Measurements from ENCODE around the gene ZAR1L.

The ZAR1L gene

DNA sequence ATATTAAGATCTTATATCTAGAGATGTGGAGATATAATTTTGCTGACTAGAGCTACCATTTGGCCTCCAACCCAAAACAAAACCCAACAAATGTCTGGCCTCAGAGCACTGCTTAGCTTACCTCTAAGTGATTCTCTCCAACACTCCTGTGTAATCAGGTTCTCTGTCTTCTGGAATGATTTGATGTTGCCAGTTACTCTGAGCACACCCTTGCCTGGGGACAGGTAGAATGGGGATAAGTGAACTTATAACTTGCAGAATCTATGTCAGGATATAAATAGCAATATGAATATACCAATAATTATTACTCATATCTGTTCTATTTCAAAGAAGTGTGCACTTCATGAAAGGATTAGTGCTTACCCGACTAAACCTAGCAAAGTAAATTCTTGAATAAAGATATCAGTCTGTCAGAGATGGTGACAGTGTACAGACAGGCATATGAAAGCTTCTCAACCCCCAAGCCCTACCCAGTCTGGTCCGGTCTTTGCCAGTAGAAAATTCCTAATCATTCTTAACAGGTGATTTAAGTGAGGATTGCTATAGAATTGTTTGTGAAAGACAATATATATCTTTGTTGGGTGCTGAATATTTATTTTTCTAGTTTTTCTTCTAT lies 33.0 kb downstream of the ZAR1L start:
- TF ChIP-seq, protein P1, sequence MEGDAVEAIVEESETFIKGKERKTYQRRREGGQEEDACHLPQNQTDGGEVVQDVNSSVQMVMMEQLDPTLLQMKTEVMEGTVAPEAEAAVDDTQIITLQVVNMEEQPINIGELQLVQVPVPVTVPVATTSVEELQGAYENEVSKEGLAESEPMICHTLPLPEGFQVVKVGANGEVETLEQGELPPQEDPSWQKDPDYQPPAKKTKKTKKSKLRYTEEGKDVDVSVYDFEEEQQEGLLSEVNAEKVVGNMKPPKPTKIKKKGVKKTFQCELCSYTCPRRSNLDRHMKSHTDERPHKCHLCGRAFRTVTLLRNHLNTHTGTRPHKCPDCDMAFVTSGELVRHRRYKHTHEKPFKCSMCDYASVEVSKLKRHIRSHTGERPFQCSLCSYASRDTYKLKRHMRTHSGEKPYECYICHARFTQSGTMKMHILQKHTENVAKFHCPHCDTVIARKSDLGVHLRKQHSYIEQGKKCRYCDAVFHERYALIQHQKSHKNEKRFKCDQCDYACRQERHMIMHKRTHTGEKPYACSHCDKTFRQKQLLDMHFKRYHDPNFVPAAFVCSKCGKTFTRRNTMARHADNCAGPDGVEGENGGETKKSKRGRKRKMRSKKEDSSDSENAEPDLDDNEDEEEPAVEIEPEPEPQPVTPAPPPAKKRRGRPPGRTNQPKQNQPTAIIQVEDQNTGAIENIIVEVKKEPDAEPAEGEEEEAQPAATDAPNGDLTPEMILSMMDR (IDR thresholded peaks at IDR 0.05), result no peak
- H3K27ac ChIP-seq, result no peak overlapping the region
- H3K4me3 ChIP-seq, result no peak overlapping the region
- DNase-seq (ENCODE audit: low spot score), result no peak

DNA sequence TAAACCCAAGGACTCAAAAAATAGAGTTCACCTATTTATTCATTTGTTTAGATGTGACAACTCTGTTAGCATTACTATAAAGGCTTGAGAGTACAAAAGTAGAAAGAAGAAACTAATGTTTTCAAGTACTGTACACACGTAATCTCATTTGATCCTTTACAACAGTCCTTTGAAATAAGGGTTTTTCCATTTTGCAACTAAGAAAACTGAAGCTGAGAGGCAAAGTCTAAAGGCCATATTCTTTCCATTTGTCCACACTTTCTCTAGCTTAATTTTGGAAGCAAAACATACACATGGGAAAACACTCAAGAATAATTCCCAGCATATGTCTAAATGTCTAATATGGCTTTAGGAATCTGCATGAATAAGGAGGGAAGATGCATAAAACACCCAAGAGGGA lies 34.1 kb downstream of the ZAR1L start:
- Histone ChIP-seq H3K27ac (no peak overlapping the region), H3K4me3 (no peak overlapping the region)
- DNase-seq (ENCODE audit: low spot score), result no peak
- TF ChIP-seq, protein P1 (IDR thresholded peaks at IDR 0.05), result no peak

DNA sequence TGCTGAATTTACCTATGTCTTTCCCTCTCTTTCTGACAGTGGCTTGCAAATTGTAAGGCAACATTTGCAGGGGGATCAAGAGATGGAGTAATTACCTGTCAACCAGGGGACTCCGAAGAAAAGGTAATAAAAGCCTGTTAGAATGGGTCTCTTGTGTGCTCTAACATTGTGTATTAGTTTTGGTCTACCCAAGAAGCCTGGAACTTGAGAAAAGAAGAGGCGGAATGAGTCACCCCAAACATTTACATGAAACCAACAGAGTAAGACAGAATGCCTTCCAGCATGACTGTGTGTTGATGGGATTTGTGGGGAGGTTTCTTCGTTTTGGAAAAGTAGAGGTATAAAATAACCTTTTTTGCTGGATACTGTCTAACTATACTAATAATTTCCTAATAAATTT lies 36.7 kb downstream of the ZAR1L start:
- TF ChIP-seq, protein P1 (IDR thresholded peaks at IDR 0.05), result no peak
- H3K27ac ChIP-seq, result no peak overlapping the region
- no peak for DNase-seq (ENCODE audit: low spot score)
- no peak overlapping the region for H3K4me3 ChIP-seq

DNA sequence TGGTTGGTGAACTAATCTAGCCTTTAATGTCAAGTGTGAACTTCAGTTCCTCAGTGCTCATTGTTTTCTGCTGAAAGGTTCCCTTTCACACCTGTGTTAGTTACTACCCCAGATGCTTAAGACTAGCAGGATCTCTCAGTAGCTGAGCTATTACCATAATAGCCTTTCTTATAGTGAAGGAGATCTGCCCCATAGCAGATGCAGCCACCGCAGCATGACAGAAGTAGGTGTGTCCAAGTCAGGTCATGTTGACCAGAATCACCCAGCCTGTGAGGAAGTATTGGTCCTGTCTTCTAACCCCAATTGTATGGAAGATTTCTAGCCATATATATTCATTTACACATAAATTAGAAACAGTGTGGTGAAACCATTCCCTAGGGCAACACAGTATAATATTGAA lies 37.3 kb downstream of the ZAR1L start:
- H3K27ac ChIP-seq, result no peak overlapping the region
- DNase-seq (ENCODE audit: low spot score), result no peak
- TF ChIP-seq, protein P1 (IDR thresholded peaks at IDR 0.05), result no peak
- H3K4me3 ChIP-seq, result no peak overlapping the region

DNA sequence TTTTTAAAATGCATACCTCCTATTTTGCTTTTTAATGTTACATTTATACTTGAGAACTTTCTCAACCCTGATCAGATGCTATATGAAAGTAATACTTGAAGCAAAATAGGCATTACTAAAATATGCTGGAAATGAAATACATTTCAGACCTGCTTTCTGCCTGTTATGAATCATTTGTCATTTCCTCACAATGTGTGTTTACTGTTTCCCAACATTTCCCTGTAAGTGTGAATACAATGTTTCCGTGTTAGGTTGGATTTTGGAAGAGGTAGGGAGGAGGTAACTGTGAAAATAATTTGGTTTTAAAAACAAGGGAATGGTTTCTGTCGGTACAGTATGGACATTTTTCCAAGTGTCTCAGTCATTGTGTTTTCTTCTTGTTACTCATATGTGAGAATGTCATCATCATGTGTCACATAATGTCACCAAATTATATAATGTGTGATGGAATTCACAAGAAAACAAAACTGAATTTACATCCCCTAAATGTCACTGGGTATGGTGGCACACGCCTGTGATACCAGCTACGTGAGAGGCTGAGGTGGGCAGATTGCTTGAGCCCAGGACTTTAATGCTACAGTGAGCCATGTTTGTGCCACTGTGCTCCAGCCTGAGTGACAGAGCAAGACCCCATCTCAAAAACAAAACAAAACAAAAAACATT lies 43.0 kb downstream of the ZAR1L start:
- DNase-seq (ENCODE audit: low spot score), result no peak
- no peak overlapping the region for H3K4me3 ChIP-seq
- H3K27ac ChIP-seq, result peak overlapping the region in 1 of 2 donors; percentile 21
- TF ChIP-seq, protein P1 (IDR thresholded peaks at IDR 0.05), result no peak

DNA sequence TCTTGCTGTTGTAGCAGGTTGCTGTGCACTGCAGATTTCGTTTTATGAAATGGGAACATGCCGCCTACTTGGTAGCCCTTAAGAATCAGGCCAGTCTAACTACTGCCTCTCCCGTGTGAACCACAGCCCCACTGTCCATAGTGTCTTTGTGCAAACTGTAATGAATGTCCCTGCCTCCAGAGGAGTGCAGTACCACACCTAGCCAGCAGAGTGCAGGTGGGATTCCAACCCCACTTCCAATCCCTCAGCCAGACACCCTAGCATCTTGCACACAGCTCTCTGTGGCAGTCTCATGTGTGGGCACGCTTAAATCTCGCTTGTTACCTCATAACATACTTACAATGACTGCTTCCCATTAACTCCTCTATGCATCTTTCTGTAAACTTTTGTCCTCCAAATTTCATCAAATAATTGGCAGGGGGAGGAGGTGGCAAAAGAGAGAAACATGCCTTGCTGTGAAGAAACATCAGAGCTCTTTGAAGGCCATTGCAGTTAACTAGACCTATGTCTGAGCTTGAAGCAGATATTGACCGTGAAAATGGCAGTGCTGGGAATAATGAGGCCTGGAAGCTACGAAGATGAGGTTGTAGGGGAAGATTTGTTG lies 47.2 kb downstream of the ZAR1L start:
- TF ChIP-seq, protein P1 (IDR thresholded peaks at IDR 0.05), result no peak
- H3K27ac ChIP-seq, result no peak overlapping the region
- DNase-seq (ENCODE audit: low spot score), result no peak
- H3K4me3 ChIP-seq, result no peak overlapping the region

DNA sequence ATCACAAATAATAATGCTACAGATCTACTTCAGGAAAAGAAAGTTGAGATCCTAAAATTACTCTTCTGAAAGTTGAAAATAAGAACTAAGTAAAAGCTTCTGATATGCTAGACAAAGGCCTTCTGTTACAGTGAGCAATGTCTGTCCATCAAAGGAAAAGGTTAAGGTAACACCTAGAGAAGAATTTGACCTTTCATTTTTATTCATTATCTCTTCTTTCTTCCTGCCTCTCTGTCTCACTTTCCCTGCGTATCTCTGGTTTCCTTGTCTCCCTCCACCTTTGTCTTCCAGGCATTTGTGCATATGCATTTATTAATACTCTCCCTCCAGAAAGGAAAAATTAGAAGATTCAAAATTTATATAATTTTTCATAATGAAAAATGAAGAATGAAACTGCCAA lies 49.0 kb downstream of the ZAR1L start:
- TF ChIP-seq, protein P1 (IDR thresholded peaks at IDR 0.05), result no peak
- H3K27ac ChIP-seq, result no peak overlapping the region
- no peak for DNase-seq (ENCODE audit: low spot score)
- no peak overlapping the region for H3K4me3 ChIP-seq
